Stomach (tissue), 9 donors: ENCODE measurements around the gene HSPA1L. TPM values are rescaled to one million over a fixed set of nuclear protein-coding genes. Genes with fewer than 3 reads are reported as not detected.
"Not testable (repeated sequence)": the region's sequence is repeated elsewhere in the genome, so short reads cannot be mapped to it uniquely, and the experiment has no call there.

Experiments
- DNase-seq, 2 donors: peaks; one replicate each; pipeline versions ENCODE4 v3.0.0 to v3.0.0-alpha.2; 2013 to 2019
- H3K27ac ChIP-seq, 5 donors: fragments of 200-600 bp in 4 of 5; sonication (generic) in 4 of 5; one replicate each; pipeline ENCODE4 v1.5.1; 2013 to 2019; ENCODE audit warnings: mild to moderate bottlenecking in 1 of 5, moderate library complexity in 1 of 5
- H3K27me3 ChIP-seq, 3 donors: fragments of 200-600 bp; sonication (generic); one replicate each; pipeline ENCODE4 v1.5.1; 2017 to 2019; ENCODE audit warnings: mixed run types in 1 of 3
- H3K36me3 ChIP-seq, 4 donors: fragments of 200-600 bp; sonication (generic); 1 replicate in 3 of 4; 2 replicates in 1 of 4; pipeline ENCODE4 v1.5.1; 2016 to 2019
- H3K4me1 ChIP-seq, 4 donors: fragments of 200-600 bp; sonication (generic); one replicate each; pipeline ENCODE4 v1.5.1; 2016 to 2019
- H3K4me3 ChIP-seq, 4 donors: fragments of 200-600 bp; sonication (generic) in 3 of 4; one replicate each; pipeline ENCODE4 v1.5.1; 2016 to 2019; ENCODE audit warnings: mild to moderate bottlenecking in 1 of 4
- H3K9me3 ChIP-seq, 4 donors: fragments of 200-600 bp; sonication (generic); one replicate each; pipeline ENCODE4 v1.5.1; 2016 to 2019
- CTCF ChIP-seq, 7 experiments: fragments of 450-650 bp in 4 of 7; fragments of 200-600 bp in 3 of 7; sonication (generic) in 3 of 7; IDR thresholded peaks; one replicate each; pipeline ENCODE4 v1.5.1; 2016 to 2019; ENCODE audit warnings: antibody characterized with exemption in 7 of 7, control low read depth in 2 of 7, mild to moderate bottlenecking in 1 of 7
- EP300 ChIP-seq: sonication (generic); formaldehyde crosslinking; IDR thresholded peaks from one replicate; pipeline ENCODE4 v1.6.1; 2017; ENCODE audit warnings: antibody characterized with exemption
- POLR2A ChIP-seq, 4 donors: fragments of 450-650 bp; IDR thresholded peaks; one replicate each; pipeline ENCODE4 v1.6.1; 2016; ENCODE audit warnings: antibody characterized with exemption in 4 of 4, control low read depth in 2 of 4, mild to moderate bottlenecking in 1 of 4, moderate library complexity in 1 of 4
- POLR2AphosphoS5 ChIP-seq, 3 donors: sonication (generic); formaldehyde crosslinking; IDR thresholded peaks; one replicate each; pipeline ENCODE4 v1.6.1; 2016; ENCODE audit warnings: antibody characterized with exemption in 3 of 3
- WGBS, 5 donors: extraction: QIAGEN DNeasy Blood & Tissue Kit in 3 of 5; methylation state at CpG; one replicate each; pipeline versions ENCODE4 v1.1.5 to v1.1.7; 2013 to 2018; 5-methylcytosine and 5-hydroxymethylcytosine counted together
- intact Hi-C: fragments of 100-400 bp; cut with DNase I; formaldehyde crosslinking; loops from one replicate; pipeline ENCODE4 v1.15.1; 2023; ENCODE audit warnings: low total_unique reads
- polyA plus RNA-seq, 3 donors: library from polyadenylated mRNA; stranded (reverse); fragments of 200-250 nt; gene quantifications; one replicate each; pipeline ENCODE4 v1.2.3, GENCODE V29; 2013
- total RNA-seq, 5 donors: library from RNA; depleted of rRNA; stranded (reverse); fragments of >200 nt; gene quantifications; one replicate each; pipeline versions ENCODE4 v1.1.0 to v1.2.3, GENCODE V29; 2014 to 2016
- donor health status: healthy with polysubstance abuse.
- donor health status: Bipolar disorder and iron deficiency.
- donor health status: healthy.

Gene HSPA1L
- total and polyA plus RNA-seq, 8 donors = 0.46 to 1.7 (median 0.98) TPM; not detected in 3

- peak in 1 of 2 donors; percentile 65 for DNase-seq
- Histone ChIP-seq H3K4me1 (peaks cover 33 to 63% (median 51%) of the 10 kb centered on the region in 4 donors), H3K27ac (peak overlapping the region; percentile 71 to 97 (median 94)), H3K4me3 (peak overlapping the region; percentile 59 to 76 (median 66)), H3K36me3 (no peaks in the 10 kb centered on the region), H3K27me3 (no peaks in the 10 kb centered on the region), H3K9me3 (no peaks in the 10 kb centered on the region)
- WGBS, 5 donors = 0% methylated on average over 11 to 15 of the region's 15 CpGs
- intact Hi-C loops = no loop called here
- TF ChIP-seq POLR2AphosphoS5 (IDR thresholded peaks at IDR 0.05) (peak in 1 of 3 donors; percentile 12), POLR2A (IDR thresholded peaks at IDR 0.05) (no peak), CTCF (IDR thresholded peaks at IDR 0.05) (peak in 4 of 7 experiments; percentile 12 to 56 (median 40)), EP300 (no peak)
Observed at GRCh38 chr6:31829633-31830283, 14.7 kb upstream of the HSPA1L start.

DNA sequence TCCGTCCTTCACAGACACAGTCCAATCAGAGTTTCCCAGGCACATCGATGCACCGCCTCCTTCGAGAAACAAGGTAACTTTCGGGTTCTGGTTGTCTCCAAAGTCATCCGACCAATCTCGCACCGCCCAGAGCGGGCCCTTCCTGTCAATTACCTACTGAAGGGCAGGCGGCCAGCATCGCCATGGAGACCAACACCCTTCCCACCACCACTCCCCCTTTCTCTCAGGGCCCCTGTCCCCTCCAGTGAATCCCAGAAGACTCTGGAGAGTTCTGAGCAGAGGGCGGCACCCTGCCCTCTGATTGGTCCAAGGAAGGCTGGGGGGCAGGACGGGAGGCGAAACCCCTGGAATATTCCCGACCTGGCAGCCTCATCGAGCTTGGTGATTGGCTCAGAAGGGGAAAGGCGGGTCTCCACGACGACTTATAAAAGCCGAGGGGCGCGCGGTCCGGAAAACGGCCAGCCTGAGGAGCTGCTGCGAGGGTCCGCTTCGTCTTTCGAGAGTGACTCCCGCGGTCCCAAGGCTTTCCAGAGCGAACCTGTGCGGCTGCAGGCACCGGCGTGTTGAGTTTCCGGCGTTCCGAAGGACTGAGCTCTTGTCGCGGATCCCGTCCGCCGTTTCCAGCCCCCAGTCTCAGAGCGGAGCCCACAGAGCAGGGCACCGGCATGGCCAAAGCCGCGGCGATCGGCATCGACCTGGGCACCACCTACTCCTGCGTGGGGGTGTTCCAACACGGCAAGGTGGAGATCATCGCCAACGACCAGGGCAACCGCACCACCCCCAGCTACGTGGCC lies 12.4 kb upstream of the HSPA1L start, which contains the start of gene HSPA1B:
Gene HSPA1B (plus strand): TSS at position 453 of the 794 bp plus-strand sequence. CDS start 213 bp downstream, at position 666.
- H3K9me3 ChIP-seq = no peaks in the 10 kb centered on the region
- peaks cover 38 to 68% (median 56%) of the 10 kb centered on the region in 4 donors for H3K4me1 ChIP-seq
- intact Hi-C loops = no loop called here
- WGBS, 5 donors = 0% methylated on average over 14 to 51 of the region's 56 CpGs
- no peaks in the 10 kb centered on the region for H3K36me3 ChIP-seq
- H3K4me3 ChIP-seq = peak within 1 kb of the TSS; percentile 59 to 71 (median 66)
- no peaks in the 10 kb centered on the region for H3K27me3 ChIP-seq
- peak; percentile 100 for DNase-seq
- peak within 1 kb of the TSS; percentile 89 to 99 (median 98) for H3K27ac ChIP-seq
- TF ChIP-seq CTCF (IDR thresholded peaks at IDR 0.05) (no peak), POLR2A (IDR thresholded peaks at IDR 0.05) (peak in 2 of 4 donors; percentile 100), POLR2AphosphoS5 (IDR thresholded peaks at IDR 0.05) (peak; percentile 100)

DNA sequence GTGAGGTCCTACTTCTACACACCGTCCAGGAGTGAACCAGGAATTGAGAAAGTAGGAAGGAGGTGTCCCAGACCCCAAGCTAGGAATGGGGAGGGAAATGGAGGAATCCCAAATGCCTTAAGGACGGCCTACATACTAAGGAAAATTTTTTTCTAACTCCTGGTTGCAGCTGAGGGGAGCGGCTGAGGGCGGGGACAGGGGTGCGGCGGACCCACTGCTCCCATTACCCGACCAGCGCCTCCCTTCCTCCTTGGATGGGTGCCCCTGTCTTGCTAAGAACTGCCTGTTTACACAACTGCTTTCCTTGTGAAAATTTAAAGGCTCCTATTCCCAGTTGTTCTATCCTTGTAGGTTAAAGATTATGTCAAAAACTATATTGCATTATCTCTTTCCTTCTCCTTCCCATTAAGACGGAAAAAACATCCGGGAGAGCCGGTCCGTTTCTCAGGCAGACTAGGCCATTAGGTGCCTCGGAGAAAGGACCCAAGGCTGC lies 11.8 kb upstream of the HSPA1L start:
- intact Hi-C loops = no loop called here
- 0 to 2% (median 1%) methylated on average over 13 of the region's 13 CpGs for WGBS, 5 donors
- peaks cover 38 to 65% (median 52%) of the 10 kb centered on the region in 4 donors for H3K4me1 ChIP-seq

DNA sequence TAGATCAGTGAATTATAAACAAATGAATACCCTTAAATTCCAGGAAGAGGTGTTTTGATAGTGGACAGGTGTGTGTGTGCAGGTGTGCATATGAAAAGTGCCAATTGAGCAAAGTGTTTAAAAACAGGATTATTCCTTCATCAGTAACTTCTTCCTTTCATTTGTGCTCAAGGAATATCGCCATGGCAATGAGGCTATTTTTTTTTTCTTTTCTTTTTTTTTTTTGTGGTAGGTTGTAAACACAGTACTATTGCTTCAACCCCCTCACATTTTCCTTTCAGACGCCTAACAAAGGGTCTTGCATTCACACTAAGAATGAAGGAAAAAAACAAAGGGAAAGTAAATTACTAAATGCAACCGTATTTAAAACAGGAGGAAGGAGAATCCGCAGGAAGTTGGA lies 10.5 kb upstream of the HSPA1L start:
- no peak overlapping the region for H3K4me3 ChIP-seq
- intact Hi-C loops = no loop called here
- H3K27ac ChIP-seq = peak overlapping the region; percentile 89 to 99 (median 98)
- H3K9me3 ChIP-seq = no peaks in the 10 kb centered on the region
- DNase-seq = no peak
- H3K4me1 ChIP-seq = peaks cover 31 to 61% (median 51%) of the 10 kb centered on the region in 4 donors
- 31 to 53% (median 39%) methylated on average over 4 of the region's 4 CpGs for WGBS, 5 donors
- no peaks in the 10 kb centered on the region for H3K36me3 ChIP-seq
- TF ChIP-seq POLR2A (IDR thresholded peaks at IDR 0.05) = no peak
- TF ChIP-seq CTCF (IDR thresholded peaks at IDR 0.05) = no peak
- TF ChIP-seq EP300 = no peak
- no peaks in the 10 kb centered on the region for H3K27me3 ChIP-seq

More for the DNA sequence above, 11.8 kb upstream of the HSPA1L start:
- H3K4me3 ChIP-seq = peak overlapping the region; percentile 40 to 71 (median 66)
- H3K36me3 ChIP-seq = no peaks in the 10 kb centered on the region
- H3K9me3 ChIP-seq = no peaks in the 10 kb centered on the region
- no peaks in the 10 kb centered on the region for H3K27me3 ChIP-seq
- peak; percentile 91 to 95 for DNase-seq
- TF ChIP-seq EP300 (no peak), POLR2AphosphoS5 (IDR thresholded peaks at IDR 0.05) (peak in 1 of 3 donors; percentile 83)
- peak overlapping the region; percentile 89 to 99 (median 98) for H3K27ac ChIP-seq

DNA sequence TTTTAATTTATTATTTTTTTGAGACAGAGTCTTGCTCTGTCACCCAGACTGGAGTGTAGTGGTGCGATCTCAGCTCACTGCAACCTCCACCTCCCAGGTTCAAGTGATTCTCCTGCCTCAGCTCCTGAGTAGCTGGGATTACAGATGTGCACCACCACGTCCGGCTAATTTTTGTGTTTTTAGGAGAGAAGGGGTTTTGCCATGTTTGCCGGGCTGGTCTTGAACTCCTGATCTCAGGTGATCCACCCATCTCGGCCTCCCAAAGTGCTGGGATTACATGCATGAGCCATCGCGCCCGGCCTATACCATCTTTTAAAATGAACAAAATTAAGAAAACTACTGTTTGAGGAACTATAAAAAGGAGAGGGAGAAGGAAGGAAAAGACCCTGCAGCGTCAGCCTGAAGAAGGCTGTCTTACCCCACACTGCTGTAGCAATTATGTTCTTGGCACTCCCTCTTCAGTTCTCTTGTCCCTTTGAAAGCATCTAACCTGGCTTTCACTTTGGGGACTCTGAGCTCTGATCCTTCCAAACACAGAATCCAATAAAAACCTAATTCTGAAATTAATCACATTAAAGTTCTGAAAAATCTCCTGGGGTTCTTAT lies 8.6 kb upstream of the HSPA1L start:
- Histone ChIP-seq H3K27ac (peak overlapping the region; percentile 30 to 99 (median 98)), H3K4me1 (peaks cover 49 to 76% (median 69%) of the 10 kb centered on the region in 4 donors)
- H3K9me3 ChIP-seq, intact Hi-C loops, DNase-seq, H3K27me3 ChIP-seq, H3K36me3 ChIP-seq, H3K4me3 ChIP-seq: not testable (repeated sequence)
- WGBS, 5 donors = 78 to 90% (median 88%) methylated on average over 9 of the region's 9 CpGs
